GM13976 (cell line): Measurements from ENCODE around the gene LRP11.
"Not testable (repeated sequence)": the region's sequence is repeated elsewhere in the genome, so short reads cannot be mapped to it uniquely, and the experiment has no call there.

Source experiments
- DNase-seq: peaks from one replicate; pipeline ENCODE4 v3.0.0; 2012; ENCODE audit warnings: low spot score
- in situ Hi-C: fragments of 300-500 bp; cut with MboI; formaldehyde crosslinking; loops from one replicate; pipeline ENCODE4 v1.12.0; 2022; ENCODE audit warnings: low sequenced_read_pairs, mixed read lengths, inconsistent platforms; ENCODE audit not compliant: unreplicated experiment
- TF ChIP-seq, protein P1 (sequence below): IDR thresholded peaks from 2 replicates; pipeline ENCODE4 v1.5.1; 2012; ENCODE audit warnings: borderline replicate concordance, mild to moderate bottlenecking; ENCODE audit not compliant: insufficient read depth; ENCODE audit errors: extremely low read depth, missing control alignments, control extremely low read depth

The LRP11 gene

DNA sequence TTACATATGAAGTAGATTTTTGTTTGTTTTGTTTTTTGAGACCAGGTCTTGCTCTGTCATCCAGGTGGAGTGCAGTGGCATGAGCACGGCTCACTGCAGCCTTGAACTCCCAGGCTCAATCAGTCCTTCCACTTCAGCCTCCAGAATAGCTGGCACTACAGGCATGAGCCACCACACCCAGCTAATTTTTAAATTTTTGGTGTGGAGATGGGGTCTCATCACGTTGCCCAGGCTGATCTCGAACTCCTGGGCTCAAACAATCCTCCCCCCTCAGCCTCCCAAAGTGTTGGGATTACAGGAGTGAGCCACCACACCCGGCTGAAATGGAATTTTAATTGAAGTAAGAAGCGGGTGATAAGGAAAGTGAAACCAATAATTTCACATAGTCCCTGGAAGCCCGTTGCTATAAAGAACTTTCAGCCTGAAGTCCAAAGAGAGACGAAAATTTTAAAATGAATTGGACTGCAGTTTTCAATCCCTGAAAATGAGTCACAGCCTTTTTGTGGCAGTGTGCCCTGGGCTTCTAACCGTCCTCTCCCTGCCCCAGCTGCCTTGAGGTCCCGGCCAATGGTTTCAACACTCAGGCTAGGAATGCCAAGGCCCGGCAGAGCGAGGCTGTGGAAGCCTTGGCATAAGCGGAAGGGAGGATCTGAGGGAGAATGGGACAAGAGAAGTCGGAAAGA is 33.0 kb upstream of the LRP11 start:
- TF ChIP-seq, protein P1, sequence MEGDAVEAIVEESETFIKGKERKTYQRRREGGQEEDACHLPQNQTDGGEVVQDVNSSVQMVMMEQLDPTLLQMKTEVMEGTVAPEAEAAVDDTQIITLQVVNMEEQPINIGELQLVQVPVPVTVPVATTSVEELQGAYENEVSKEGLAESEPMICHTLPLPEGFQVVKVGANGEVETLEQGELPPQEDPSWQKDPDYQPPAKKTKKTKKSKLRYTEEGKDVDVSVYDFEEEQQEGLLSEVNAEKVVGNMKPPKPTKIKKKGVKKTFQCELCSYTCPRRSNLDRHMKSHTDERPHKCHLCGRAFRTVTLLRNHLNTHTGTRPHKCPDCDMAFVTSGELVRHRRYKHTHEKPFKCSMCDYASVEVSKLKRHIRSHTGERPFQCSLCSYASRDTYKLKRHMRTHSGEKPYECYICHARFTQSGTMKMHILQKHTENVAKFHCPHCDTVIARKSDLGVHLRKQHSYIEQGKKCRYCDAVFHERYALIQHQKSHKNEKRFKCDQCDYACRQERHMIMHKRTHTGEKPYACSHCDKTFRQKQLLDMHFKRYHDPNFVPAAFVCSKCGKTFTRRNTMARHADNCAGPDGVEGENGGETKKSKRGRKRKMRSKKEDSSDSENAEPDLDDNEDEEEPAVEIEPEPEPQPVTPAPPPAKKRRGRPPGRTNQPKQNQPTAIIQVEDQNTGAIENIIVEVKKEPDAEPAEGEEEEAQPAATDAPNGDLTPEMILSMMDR = no peak
- in situ Hi-C loops = no loop called here
- no peak for DNase-seq

DNA sequence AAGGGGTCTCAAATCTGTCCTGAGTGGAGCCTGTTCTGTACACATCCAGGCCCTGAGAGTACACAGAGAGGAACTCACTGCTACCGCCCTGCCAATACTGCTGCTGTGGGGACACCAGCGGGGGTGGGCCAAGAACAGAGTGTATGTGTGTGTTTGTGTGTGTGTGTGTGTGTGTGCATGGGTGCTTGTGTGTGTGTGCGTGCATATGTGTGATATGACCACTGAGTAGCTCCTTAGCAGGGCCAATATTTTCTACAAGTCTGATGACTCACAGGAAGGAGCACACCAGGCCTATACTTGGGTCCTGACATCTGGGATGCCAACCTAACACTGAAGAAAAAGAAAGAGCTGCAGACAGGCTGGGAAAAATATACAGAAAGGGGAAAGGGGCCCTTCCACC is 32.3 kb upstream of the LRP11 start:
- no peak for DNase-seq
- TF ChIP-seq, protein P1 = no peak
- in situ Hi-C loops = no loop called here

DNA sequence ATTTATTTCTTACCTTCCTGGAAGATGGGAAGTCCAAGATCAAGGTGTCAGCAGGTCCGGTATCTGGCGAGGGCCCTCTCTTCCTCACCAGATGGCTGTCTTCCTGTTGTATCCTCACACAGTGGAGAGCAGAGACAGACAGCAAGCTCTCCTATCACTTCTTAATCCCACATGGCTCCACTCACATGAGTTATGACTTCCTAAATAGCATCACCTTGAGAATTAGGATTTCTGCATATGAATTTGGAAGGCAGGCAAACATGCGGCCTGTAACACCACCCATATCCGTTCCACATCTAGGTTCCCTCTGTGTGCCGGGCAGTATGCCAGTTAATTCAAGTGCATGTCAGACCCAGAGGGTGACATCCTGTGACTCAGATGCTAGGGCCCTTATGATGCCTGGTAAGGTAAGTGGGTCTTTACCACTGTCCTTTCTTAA is 31.7 kb upstream of the LRP11 start:
- TF ChIP-seq, protein P1 = no peak
- in situ Hi-C loops = no loop called here
- no peak for DNase-seq

GRCh38 chr6:149895048-149895590 is 31.0 kb upstream of the LRP11 start:
- TF ChIP-seq, protein P1 = no peak
- in situ Hi-C loops = no loop called here
- no peak for DNase-seq

DNA sequence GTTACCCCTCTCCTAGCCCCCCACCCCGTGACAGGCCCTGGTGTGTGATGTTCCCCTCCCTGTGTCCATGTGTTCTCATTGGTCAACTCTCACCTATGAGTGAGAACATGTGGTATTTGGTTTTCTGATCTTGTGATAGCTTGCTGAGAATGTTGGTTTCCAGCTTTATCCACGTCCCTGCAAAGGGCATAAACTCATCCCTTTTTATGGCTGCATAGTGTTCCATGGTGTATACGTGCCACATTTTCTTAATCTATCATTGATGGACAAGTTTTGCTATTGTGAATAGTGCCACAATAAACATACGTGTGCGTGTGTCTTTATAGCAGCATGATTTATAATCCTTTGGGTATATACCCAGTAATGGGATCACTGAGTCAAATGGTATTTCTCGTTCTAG is 27.7 kb upstream of the LRP11 start:
- in situ Hi-C loops = not testable (repeated sequence)

GRCh38 chr6:149891259-149891658 is 27.1 kb upstream of the LRP11 start:
- in situ Hi-C loops = no loop called here
- DNase-seq = no peak
- TF ChIP-seq, protein P1 = no peak

More for the DNA sequence above, 27.7 kb upstream of the LRP11 start:
- DNase-seq = not testable (repeated sequence)

- DNase-seq = no peak
- in situ Hi-C loops = no loop called here
These were observed 26.5 kb upstream of the LRP11 start for GRCh38 chr6:149890629-149891045.

More at GRCh38 chr6:149890629-149891045, 26.5 kb upstream of the LRP11 start:
- TF ChIP-seq, protein P1 = no peak
